H9 (cell line): ENCODE results near the gene TCF23. TPM values are rescaled to one million over a fixed set of nuclear protein-coding genes. Genes with fewer than 3 reads are reported as not detected.
A peak's percentile ranks its signal among the peaks of the same experiment; 100 is the strongest.

Source experiments
- DNase-seq: peaks from one replicate; pipeline ENCODE4 v3.0.0-alpha.2; 2017
- H2AFZ ChIP-seq: one replicate; pipeline ENCODE4 v1.6.1; 2013; ENCODE audit warnings: mild to moderate bottlenecking, low read length, control low read depth, moderate library complexity
- H2AK5ac ChIP-seq: 2 replicates; pipeline ENCODE4 v1.6.1; 2013; ENCODE audit warnings: low read length, control low read depth, mixed read lengths; ENCODE audit not compliant: insufficient read length
- H2BK120ac ChIP-seq: one replicate; pipeline ENCODE4 v1.6.1; 2013; ENCODE audit warnings: low read depth, mild to moderate bottlenecking, low read length, control low read depth, inconsistent platforms; ENCODE audit not compliant: poor library complexity, severe bottlenecking
- H2BK12ac ChIP-seq: 2 replicates; pipeline ENCODE4 v1.6.1; 2013; ENCODE audit warnings: low read length, control low read depth, mixed read lengths, low read depth; ENCODE audit not compliant: insufficient read length
- H2BK15ac ChIP-seq: 2 replicates; pipeline ENCODE4 v1.6.1; 2013; ENCODE audit warnings: low read depth, low read length, control low read depth
- H2BK20ac ChIP-seq: one replicate; pipeline ENCODE4 v1.6.1; 2013; ENCODE audit warnings: low read depth, mild to moderate bottlenecking, low read length, control low read depth, inconsistent platforms; ENCODE audit not compliant: poor library complexity, severe bottlenecking
- H2BK5ac ChIP-seq: 2 replicates; pipeline ENCODE4 v1.6.1; 2013; ENCODE audit warnings: low read length, control low read depth, mixed read lengths; ENCODE audit not compliant: insufficient read length
- H3K14ac ChIP-seq: 2 replicates; pipeline ENCODE4 v1.6.1; 2013; ENCODE audit warnings: low read length, control low read depth; ENCODE audit not compliant: insufficient read depth
- H3K18ac ChIP-seq: 2 replicates; pipeline ENCODE4 v1.6.1; 2013; ENCODE audit warnings: low read depth, mild to moderate bottlenecking, mixed read lengths, low read length, control low read depth; ENCODE audit not compliant: insufficient read length
- H3K23ac ChIP-seq: 2 replicates; pipeline ENCODE4 v1.6.1; 2013; ENCODE audit warnings: low read length, control low read depth, mixed read lengths, low read depth; ENCODE audit not compliant: insufficient read length
- H3K23me2 ChIP-seq: 2 replicates; pipeline ENCODE4 v1.6.1; 2013; ENCODE audit warnings: low read depth, mild to moderate bottlenecking, mixed read lengths, low read length, control low read depth; ENCODE audit not compliant: insufficient read length, poor library complexity, severe bottlenecking
- H3K27ac ChIP-seq: 2 replicates; pipeline ENCODE4 v1.5.1; 2013; ENCODE audit warnings: low read length, control low read depth, mixed read lengths, low read depth; ENCODE audit not compliant: insufficient read length
- H3K27me3 ChIP-seq: 2 replicates; pipeline ENCODE4 v1.6.1; 2013; ENCODE audit warnings: low read length, control low read depth, inconsistent platforms; ENCODE audit not compliant: insufficient read depth
- H3K4ac ChIP-seq: 2 replicates; pipeline ENCODE4 v1.6.1; 2013; ENCODE audit warnings: low read depth, mild to moderate bottlenecking, control low read depth, inconsistent platforms, low read length, moderate library complexity
- H3K4me1 ChIP-seq: 2 replicates; pipeline ENCODE4 v1.6.1; 2013; ENCODE audit warnings: low read length, control low read depth, inconsistent platforms; ENCODE audit not compliant: insufficient read depth
- H3K4me2 ChIP-seq: 2 replicates; pipeline ENCODE4 v1.6.1; 2013; ENCODE audit warnings: low read length, control low read depth, mixed read lengths; ENCODE audit not compliant: insufficient read length, insufficient read depth
- H3K56ac ChIP-seq: 2 replicates; pipeline ENCODE4 v1.6.1; 2013; ENCODE audit warnings: low read depth, mild to moderate bottlenecking, mixed read lengths, low read length, control low read depth; ENCODE audit not compliant: insufficient read length
- H3K79me1 ChIP-seq: 2 replicates; pipeline ENCODE4 v1.6.1; 2013; ENCODE audit warnings: low read depth, mild to moderate bottlenecking, moderate library complexity, low read length, control low read depth, inconsistent platforms; ENCODE audit not compliant: insufficient read depth, poor library complexity, severe bottlenecking
- H3K79me2 ChIP-seq: 2 replicates; pipeline ENCODE4 v1.6.1; 2013; ENCODE audit warnings: low read length, control low read depth, inconsistent platforms; ENCODE audit not compliant: insufficient read depth
- H3K9ac ChIP-seq: 2 replicates; pipeline ENCODE4 v1.6.1; 2013; ENCODE audit warnings: low read length, control low read depth, mixed read lengths; ENCODE audit not compliant: insufficient read length; ENCODE audit errors: extremely low read depth
- H3K9me3 ChIP-seq: one replicate; pipeline ENCODE4 v1.6.1; 2013; ENCODE audit warnings: low read depth, low read length, inconsistent platforms; ENCODE audit not compliant: control insufficient read depth
- H3T11ph ChIP-seq: one replicate; pipeline ENCODE4 v1.6.1; 2013; ENCODE audit warnings: mild to moderate bottlenecking, low read length, control low read depth, inconsistent platforms
- H4K20me1 ChIP-seq: one replicate; pipeline ENCODE4 v1.6.1; 2013; ENCODE audit not compliant: control insufficient read depth, insufficient read length, insufficient read depth
- H4K5ac ChIP-seq: 2 replicates; pipeline ENCODE4 v1.6.1; 2013; ENCODE audit warnings: low read depth, mild to moderate bottlenecking, mixed read lengths, low read length, control low read depth; ENCODE audit not compliant: insufficient read length
- H4K8ac ChIP-seq: replicated peaks from 2 replicates; pipeline ENCODE4 v1.6.1; 2013; ENCODE audit warnings: low read length, control low read depth, mixed read lengths, low read depth; ENCODE audit not compliant: insufficient read length
- H4K91ac ChIP-seq: 2 replicates; pipeline ENCODE4 v1.6.1; 2013; ENCODE audit warnings: low read depth, mild to moderate bottlenecking, moderate library complexity, mixed read lengths, low read length, control low read depth; ENCODE audit not compliant: insufficient read length
- H3K27ac Mint-ChIP-seq, 3 experiments: 2 replicates in 2 of 3; 3 replicates in 1 of 3; pipeline ENCODE4 v1.8.0; 2020 to 2021; ENCODE audit warnings: mixed read lengths in 3 of 3, mild to moderate bottlenecking in 1 of 3, moderate library complexity in 1 of 3
- H3K27me3 Mint-ChIP-seq: 2 replicates; pipeline ENCODE4 v1.8.0; 2021; ENCODE audit warnings: low read depth, mild to moderate bottlenecking, moderate library complexity, mixed read lengths
- H3K36me3 Mint-ChIP-seq, 3 experiments: 2 replicates in 2 of 3; 3 replicates in 1 of 3; pipeline ENCODE4 v1.8.0; 2020 to 2021; ENCODE audit warnings: low read depth in 3 of 3, mixed read lengths in 3 of 3; ENCODE audit not compliant: insufficient read depth in 1 of 3
- H3K4me1 Mint-ChIP-seq, 2 experiments: 2 replicates each; pipeline ENCODE4 v1.8.0; 2020; ENCODE audit warnings: mixed read lengths in 2 of 2
- H3K4me3 Mint-ChIP-seq, 2 experiments: 2 replicates in 1 of 2; 3 replicates in 1 of 2; pipeline ENCODE4 v1.8.0; 2020 to 2021; ENCODE audit warnings: mild to moderate bottlenecking in 2 of 2, mixed read lengths in 2 of 2, moderate library complexity in 1 of 2
- H3K9me3 Mint-ChIP-seq, 2 experiments: 2 replicates in 1 of 2; 3 replicates in 1 of 2; pipeline ENCODE4 v1.8.0; 2020; ENCODE audit warnings: mild to moderate bottlenecking in 2 of 2, mixed read lengths in 2 of 2, moderate library complexity in 1 of 2
- WGBS: extraction: QIAGEN DNeasy Blood & Tissue Kit; methylation state at CpG from one replicate; pipeline ENCODE4 v1.1.7; 2013; ENCODE audit warnings: missing lambda C conversion rate, low lambda C conversion rate, mixed read lengths; ENCODE audit not compliant: insufficient read length; ENCODE audit errors: extremely low coverage; 5-methylcytosine and 5-hydroxymethylcytosine counted together
- total RNA-seq: library from RNA; stranded (reverse); gene quantifications from 2 replicates; pipeline ENCODE4 v1.2.1, GENCODE V29; 2021
- TF ChIP-seq, protein P1 (sequence below): fragments of 200-600 bp; sonication (generic); conservative IDR thresholded peaks from 3 replicates; pipeline ENCODE4 v1.8.0; 2021; ENCODE audit warnings: antibody characterized with exemption, mild to moderate bottlenecking

The TCF23 gene
- total RNA-seq, 1 experiment from 2014 or later = not detected

- no peak overlapping the region for H3K27ac ChIP-seq
Measured at GRCh38 chr2:27199241-27199640, 50.4 kb downstream of the TCF23 start.

More at GRCh38 chr2:27199241-27199640, 50.4 kb downstream of the TCF23 start:
- H3K18ac ChIP-seq = no peak overlapping the region
- no peaks in the 10 kb centered on the region for H3K23me2 ChIP-seq
- no peak overlapping the region for H2BK5ac ChIP-seq
- no peaks in the 10 kb centered on the region for H3K27me3 Mint-ChIP-seq
- no peak overlapping the region for H4K8ac ChIP-seq
- no peak overlapping the region for H3K4me2 ChIP-seq
- no peaks in the 10 kb centered on the region for H3K4me1 ChIP-seq
- no peak overlapping the region for H2BK20ac ChIP-seq
- H3K4me1 Mint-ChIP-seq = no peaks in the 10 kb centered on the region
- no peak for DNase-seq
- H2BK12ac ChIP-seq = no peak overlapping the region
- peaks cover 28 to 57% (median 47%) of the 10 kb centered on the region in 3 experiments for H3K36me3 Mint-ChIP-seq
- H3K9me3 Mint-ChIP-seq = no peaks in the 10 kb centered on the region
- no peaks in the 10 kb centered on the region for H3K9me3 ChIP-seq
- H4K20me1 ChIP-seq = no peaks in the 10 kb centered on the region
- H3K14ac ChIP-seq = no peak overlapping the region
- no peak overlapping the region for H3K4me3 Mint-ChIP-seq
- H2BK15ac ChIP-seq = no peak overlapping the region
- peak overlapping the region in 1 of 3 experiments; percentile 45; a peak in 2 of 7 replicates for H3K27ac Mint-ChIP-seq
- no peak overlapping the region for H2BK120ac ChIP-seq
- no peak overlapping the region for H3T11ph ChIP-seq
- H4K91ac ChIP-seq = no peak overlapping the region
- no peak overlapping the region for H2AFZ ChIP-seq
- H3K56ac ChIP-seq = no peak overlapping the region
- TF ChIP-seq, protein P1, sequence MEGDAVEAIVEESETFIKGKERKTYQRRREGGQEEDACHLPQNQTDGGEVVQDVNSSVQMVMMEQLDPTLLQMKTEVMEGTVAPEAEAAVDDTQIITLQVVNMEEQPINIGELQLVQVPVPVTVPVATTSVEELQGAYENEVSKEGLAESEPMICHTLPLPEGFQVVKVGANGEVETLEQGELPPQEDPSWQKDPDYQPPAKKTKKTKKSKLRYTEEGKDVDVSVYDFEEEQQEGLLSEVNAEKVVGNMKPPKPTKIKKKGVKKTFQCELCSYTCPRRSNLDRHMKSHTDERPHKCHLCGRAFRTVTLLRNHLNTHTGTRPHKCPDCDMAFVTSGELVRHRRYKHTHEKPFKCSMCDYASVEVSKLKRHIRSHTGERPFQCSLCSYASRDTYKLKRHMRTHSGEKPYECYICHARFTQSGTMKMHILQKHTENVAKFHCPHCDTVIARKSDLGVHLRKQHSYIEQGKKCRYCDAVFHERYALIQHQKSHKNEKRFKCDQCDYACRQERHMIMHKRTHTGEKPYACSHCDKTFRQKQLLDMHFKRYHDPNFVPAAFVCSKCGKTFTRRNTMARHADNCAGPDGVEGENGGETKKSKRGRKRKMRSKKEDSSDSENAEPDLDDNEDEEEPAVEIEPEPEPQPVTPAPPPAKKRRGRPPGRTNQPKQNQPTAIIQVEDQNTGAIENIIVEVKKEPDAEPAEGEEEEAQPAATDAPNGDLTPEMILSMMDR = no peak
- H3K9ac ChIP-seq = no peak overlapping the region
- H3K79me1 ChIP-seq = no peaks in the 10 kb centered on the region
- no peak overlapping the region for H3K23ac ChIP-seq
- no peak overlapping the region for H3K4ac ChIP-seq
- H3K27me3 ChIP-seq = no peaks in the 10 kb centered on the region
- no peak overlapping the region for H2AK5ac ChIP-seq
- H3K79me2 ChIP-seq = no peaks in the 10 kb centered on the region
- no CpG with 5 or more reads among the region's 2 CpGs for WGBS
- H4K5ac ChIP-seq = no peak overlapping the region
